Hepatocyte (in vitro differentiated cells): Measurements from ENCODE around the gene AP3S1. TPM values are rescaled to one million over a fixed set of nuclear protein-coding genes. Genes with fewer than 3 reads are reported as not detected.

Experiments
- DNase-seq: peaks from one replicate; pipeline ENCODE4 v3.0.0-alpha.2; 2016; ENCODE audit warnings: low spot score
- H2AFZ ChIP-seq: fragments of 200-600 bp; sonication (generic); 2 replicates; pipeline ENCODE4 v1.6.0; 2016; ENCODE audit warnings: antibody characterized with exemption, mild to moderate bottlenecking
- H3K27ac ChIP-seq: fragments of 200-600 bp; sonication (generic); 2 replicates; pipeline ENCODE4 v1.5.1; 2016; ENCODE audit warnings: mild to moderate bottlenecking
- H3K27me3 ChIP-seq: fragments of 200-600 bp; sonication (generic); 2 replicates; pipeline ENCODE4 v1.6.1; 2016
- H3K36me3 ChIP-seq: fragments of 200-600 bp; sonication (generic); replicated peaks from 2 replicates; pipeline ENCODE4 v1.5.1; 2016; ENCODE audit warnings: low read depth; ENCODE audit not compliant: insufficient read depth
- H3K4me1 ChIP-seq: fragments of 200-600 bp; sonication (generic); 2 replicates; pipeline ENCODE4 v1.5.1; 2016; ENCODE audit warnings: mild to moderate bottlenecking, moderate library complexity; ENCODE audit not compliant: insufficient read depth
- H3K4me2 ChIP-seq: fragments of 200-600 bp; sonication (generic); 2 replicates; pipeline ENCODE4 v1.6.0; 2016
- H3K4me3 ChIP-seq: fragments of 200-600 bp; sonication (generic); 2 replicates; pipeline ENCODE4 v1.5.1; 2016; ENCODE audit warnings: mild to moderate bottlenecking
- H3K79me2 ChIP-seq: fragments of 200-600 bp; sonication (generic); 2 replicates; pipeline ENCODE4 v1.6.0; 2017; ENCODE audit warnings: mild to moderate bottlenecking
- H3K9me2 ChIP-seq: fragments of 200-600 bp; sonication (generic); replicated peaks from 2 replicates; pipeline ENCODE4 v1.6.0; 2017; ENCODE audit warnings: mild to moderate bottlenecking; ENCODE audit not compliant: insufficient read depth
- H3K9me3 ChIP-seq: fragments of 200-600 bp; sonication (generic); 2 replicates; pipeline ENCODE4 v1.5.1; 2016; ENCODE audit warnings: low read depth, mild to moderate bottlenecking
- H4K20me1 ChIP-seq: fragments of 200-600 bp; sonication (generic); 2 replicates; pipeline ENCODE4 v1.6.0; 2016; ENCODE audit warnings: mild to moderate bottlenecking; ENCODE audit not compliant: insufficient read depth, poor library complexity, severe bottlenecking
- EZH2 ChIP-seq: fragments of 200-600 bp; sonication (generic); IDR thresholded peaks from 2 replicates; pipeline ENCODE4 v1.6.1; 2016; ENCODE audit warnings: antibody characterized with exemption, mild to moderate bottlenecking, borderline replicate concordance
- EZH2phosphoT487 ChIP-seq: fragments of 200-600 bp; sonication (generic); IDR thresholded peaks from one replicate; pipeline ENCODE4 v1.6.1; 2018; ENCODE audit warnings: antibody characterized with exemption, mild to moderate bottlenecking, low read depth, moderate library complexity; ENCODE audit not compliant: unreplicated experiment, severe bottlenecking
- WGBS: methylation state at CpG from one replicate; pipeline ENCODE4 v1.1.6; 2016; ENCODE audit warnings: low lambda C conversion rate; ENCODE audit errors: missing lambda C conversion rate; 5-methylcytosine and 5-hydroxymethylcytosine counted together
- polyA plus RNA-seq: library from polyadenylated mRNA; unstranded; fragments of >200 nt; fragmentation: Nextera tagmentation; extraction: Ambion mirVana; gene quantifications from 2 replicates; pipeline ENCODE4 v1.2.1, GENCODE V29; 2016
- total RNA-seq: library from RNA; depleted of rRNA; stranded (reverse); fragments of >200 nt; gene quantifications from 2 replicates; pipeline ENCODE4 v1.2.3, GENCODE V29; 2014
- TF ChIP-seq, protein P1 (sequence below): fragments of 200-600 bp; sonication (generic); IDR thresholded peaks from 2 replicates; pipeline ENCODE4 v1.5.1; 2016; ENCODE audit warnings: antibody characterized with exemption, mild to moderate bottlenecking; ENCODE audit not compliant: poor library complexity

Gene AP3S1
- total and polyA plus RNA-seq, 2 experiments from 2014 or later, result 148 to 362 TPM

DNA sequence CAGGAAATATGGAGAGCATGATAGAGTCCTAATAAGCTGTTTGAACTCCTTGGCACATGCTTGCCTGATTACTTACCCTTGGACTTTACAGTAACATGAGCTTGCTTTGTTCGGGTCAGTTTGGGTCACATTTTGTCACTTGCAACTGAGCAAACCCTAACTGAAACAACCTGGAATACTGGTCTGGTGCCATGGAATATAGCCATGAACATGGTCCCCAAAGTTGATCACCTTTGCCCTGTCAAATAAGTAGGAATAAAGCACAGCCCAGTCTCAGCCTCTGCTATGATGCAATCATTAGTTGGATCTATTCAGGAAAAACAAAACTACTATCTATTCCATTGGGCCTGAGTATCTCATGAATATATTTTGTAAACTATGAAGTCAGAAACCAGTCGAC is 43.5 kb upstream of the AP3S1 start:
- DNase-seq, result no peak
- no peaks in the 10 kb centered on the region for H3K36me3 ChIP-seq
- TF ChIP-seq EZH2 (no peak), EZH2phosphoT487 (no peak)
- TF ChIP-seq, protein P1, sequence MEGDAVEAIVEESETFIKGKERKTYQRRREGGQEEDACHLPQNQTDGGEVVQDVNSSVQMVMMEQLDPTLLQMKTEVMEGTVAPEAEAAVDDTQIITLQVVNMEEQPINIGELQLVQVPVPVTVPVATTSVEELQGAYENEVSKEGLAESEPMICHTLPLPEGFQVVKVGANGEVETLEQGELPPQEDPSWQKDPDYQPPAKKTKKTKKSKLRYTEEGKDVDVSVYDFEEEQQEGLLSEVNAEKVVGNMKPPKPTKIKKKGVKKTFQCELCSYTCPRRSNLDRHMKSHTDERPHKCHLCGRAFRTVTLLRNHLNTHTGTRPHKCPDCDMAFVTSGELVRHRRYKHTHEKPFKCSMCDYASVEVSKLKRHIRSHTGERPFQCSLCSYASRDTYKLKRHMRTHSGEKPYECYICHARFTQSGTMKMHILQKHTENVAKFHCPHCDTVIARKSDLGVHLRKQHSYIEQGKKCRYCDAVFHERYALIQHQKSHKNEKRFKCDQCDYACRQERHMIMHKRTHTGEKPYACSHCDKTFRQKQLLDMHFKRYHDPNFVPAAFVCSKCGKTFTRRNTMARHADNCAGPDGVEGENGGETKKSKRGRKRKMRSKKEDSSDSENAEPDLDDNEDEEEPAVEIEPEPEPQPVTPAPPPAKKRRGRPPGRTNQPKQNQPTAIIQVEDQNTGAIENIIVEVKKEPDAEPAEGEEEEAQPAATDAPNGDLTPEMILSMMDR, result no peak
- no peaks in the 10 kb centered on the region for H3K9me2 ChIP-seq
- no peaks in the 10 kb centered on the region for H3K79me2 ChIP-seq
- no peaks in the 10 kb centered on the region for H3K9me3 ChIP-seq
- H3K4me2 ChIP-seq, result no peak overlapping the region
- no peaks in the 10 kb centered on the region for H3K4me1 ChIP-seq
- no peak overlapping the region for H3K27ac ChIP-seq
- no peaks in the 10 kb centered on the region for H3K27me3 ChIP-seq
- H4K20me1 ChIP-seq, result no peaks in the 10 kb centered on the region
- WGBS, result 81% methylated on average over 2 of the region's 2 CpGs
- no peak overlapping the region for H2AFZ ChIP-seq
- H3K4me3 ChIP-seq, result no peak overlapping the region

DNA sequence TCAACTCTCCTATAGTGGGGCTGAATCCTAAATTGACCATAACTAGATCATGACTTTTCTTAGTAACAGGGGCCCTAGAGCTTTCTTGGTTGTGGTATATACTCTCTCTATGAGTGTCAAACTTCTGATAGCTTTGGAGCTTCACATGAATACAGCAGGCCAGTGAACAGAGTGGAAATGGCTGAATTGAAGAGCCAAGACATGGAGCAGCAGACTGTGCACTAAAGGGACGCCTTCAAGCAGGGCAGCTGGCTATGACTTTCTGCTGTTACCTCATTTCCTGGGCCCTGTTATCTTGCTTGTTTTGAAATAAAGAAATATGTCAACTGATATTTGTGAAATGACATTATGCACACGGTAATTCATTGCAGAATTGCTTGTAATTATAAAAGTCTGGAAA is 41.6 kb upstream of the AP3S1 start:
- WGBS, result 92% methylated on average over 2 of the region's 2 CpGs
- no peaks in the 10 kb centered on the region for H3K9me2 ChIP-seq

DNA sequence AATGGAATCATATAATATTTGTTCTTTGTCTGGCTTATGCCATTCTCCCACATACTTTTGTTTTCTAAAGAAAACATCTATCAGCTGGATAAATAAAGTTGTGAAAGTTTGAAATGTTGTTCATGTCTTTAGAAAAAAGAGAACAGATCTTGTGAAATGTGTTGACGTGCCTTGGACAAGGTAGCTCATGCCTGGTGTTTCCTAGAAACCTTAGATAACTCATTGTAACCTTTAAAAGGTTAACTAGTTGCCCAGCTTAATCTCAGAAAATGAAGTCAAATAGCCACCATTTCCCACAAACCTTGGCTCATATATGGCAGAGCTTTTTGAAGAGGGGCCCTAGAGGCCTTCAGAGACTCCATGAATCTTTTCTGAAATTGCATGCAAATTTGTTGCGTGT is 40.6 kb upstream of the AP3S1 start:
- Histone ChIP-seq H3K27me3 (no peaks in the 10 kb centered on the region), H3K4me2 (no peak overlapping the region), H3K4me3 (no peak overlapping the region), H3K9me3 (no peaks in the 10 kb centered on the region), H3K4me1 (no peaks in the 10 kb centered on the region), H3K79me2 (no peaks in the 10 kb centered on the region), H2AFZ (no peak overlapping the region), H3K36me3 (no peaks in the 10 kb centered on the region), H3K27ac (no peak overlapping the region), H4K20me1 (no peaks in the 10 kb centered on the region), H3K9me2 (no peaks in the 10 kb centered on the region)
- WGBS, result 92% methylated on average over 2 of the region's 2 CpGs
- DNase-seq, result no peak
- TF ChIP-seq, protein P1, result no peak
- TF ChIP-seq EZH2 (no peak), EZH2phosphoT487 (no peak)

More for the DNA sequence above, 41.6 kb upstream of the AP3S1 start:
- Histone ChIP-seq H3K79me2 (no peaks in the 10 kb centered on the region), H4K20me1 (no peaks in the 10 kb centered on the region), H3K27me3 (no peaks in the 10 kb centered on the region), H3K9me3 (no peaks in the 10 kb centered on the region), H3K4me3 (no peak overlapping the region), H3K4me2 (no peak overlapping the region), H2AFZ (no peak overlapping the region), H3K36me3 (no peaks in the 10 kb centered on the region), H3K4me1 (no peaks in the 10 kb centered on the region), H3K27ac (no peak overlapping the region)
- no peak for DNase-seq
- TF ChIP-seq EZH2, result no peak
- no peak for TF ChIP-seq EZH2phosphoT487
- TF ChIP-seq, protein P1, result no peak

DNA sequence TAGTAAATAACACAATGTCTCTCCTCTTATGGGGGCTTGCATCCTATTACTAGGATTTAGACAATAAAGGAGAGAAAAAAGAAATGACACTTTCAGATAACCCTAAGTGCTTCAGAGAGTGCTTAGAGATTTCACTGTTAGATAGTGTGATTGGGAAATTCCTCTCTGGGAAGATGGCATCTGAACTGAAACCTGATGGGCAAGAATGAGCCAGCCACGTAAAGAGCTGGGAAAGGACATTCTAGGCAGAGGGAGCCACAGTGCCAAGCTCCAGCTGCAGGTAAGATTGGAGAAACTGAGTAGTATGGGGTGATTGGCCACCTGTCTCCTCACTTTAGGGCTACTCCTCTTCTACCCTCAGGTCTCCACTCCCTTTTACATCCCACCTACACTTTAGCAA is 39.8 kb upstream of the AP3S1 start:
- DNase-seq, result no peak
- no peaks in the 10 kb centered on the region for H4K20me1 ChIP-seq
- H3K27me3 ChIP-seq, result no peaks in the 10 kb centered on the region
- no peaks in the 10 kb centered on the region for H3K4me1 ChIP-seq
- H3K79me2 ChIP-seq, result no peaks in the 10 kb centered on the region
- no peaks in the 10 kb centered on the region for H3K9me3 ChIP-seq
- H3K36me3 ChIP-seq, result no peaks in the 10 kb centered on the region
- no peak overlapping the region for H3K4me3 ChIP-seq
- H2AFZ ChIP-seq, result no peak overlapping the region
- TF ChIP-seq EZH2 (no peak), EZH2phosphoT487 (no peak)
- TF ChIP-seq, protein P1, result no peak
- H3K9me2 ChIP-seq, result no peaks in the 10 kb centered on the region
- 42% methylated on average over 1 of the region's 1 CpG for WGBS
- H3K4me2 ChIP-seq, result no peak overlapping the region
- no peak overlapping the region for H3K27ac ChIP-seq
